ENCODE measurements around the gene EEIG2. TPM values are rescaled to one million over a fixed set of nuclear protein-coding genes. Genes with fewer than 3 reads are reported as not detected.
A peak's percentile ranks its signal among the peaks of the same experiment; 100 is the strongest.
"Not testable (repeated sequence)": the region's sequence is repeated elsewhere in the genome, so short reads cannot be mapped to it uniquely, and the experiment has no call there.

EEIG2 gene
- total RNA-seq, 1 donor from 2014 or later, result 5.1 TPM

- intact Hi-C loops (cut with DNase I), result no loop called here
- DNase-seq (no peak), ATAC-seq (ENCODE audit: poor library complexity) (no peak)
These were observed 21.9 kb upstream of the EEIG2 start for GRCh38 chr1:108537976-108538375.

DNA sequence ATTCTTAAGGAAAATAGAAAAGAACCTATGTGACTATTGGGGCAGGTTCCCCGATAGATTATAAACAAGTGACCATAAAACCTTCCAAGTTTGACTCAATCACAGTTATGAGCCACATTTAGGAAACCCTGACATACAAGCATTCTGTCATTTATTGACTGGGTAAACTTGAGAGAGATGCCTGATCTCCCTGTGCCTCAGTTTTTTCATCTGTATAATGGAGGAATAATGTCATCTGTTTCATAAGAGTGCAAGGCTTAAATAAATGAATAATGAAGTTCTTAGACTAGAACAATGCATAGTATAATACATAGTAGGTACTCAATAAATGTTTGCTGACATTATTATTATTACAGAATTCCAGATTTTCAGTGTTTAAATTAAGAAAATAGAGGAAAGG lies 18.9 kb upstream of the EEIG2 start:
- intact Hi-C loops (cut with DNase I), result no loop called here
- ATAC-seq (ENCODE audit: poor library complexity), result no peak
- DNase-seq, result no peak

GRCh38 chr1:108541861-108542260 lies 18.0 kb upstream of the EEIG2 start:
- ATAC-seq (ENCODE audit: poor library complexity), result no peak
- intact Hi-C loops (cut with DNase I), result no loop called here
- no peak for DNase-seq

GRCh38 chr1:108547493-108547892 lies 12.4 kb upstream of the EEIG2 start:
- intact Hi-C loops (cut with DNase I); ATAC-seq (ENCODE audit: poor library complexity); DNase-seq: not testable (repeated sequence)

DNA sequence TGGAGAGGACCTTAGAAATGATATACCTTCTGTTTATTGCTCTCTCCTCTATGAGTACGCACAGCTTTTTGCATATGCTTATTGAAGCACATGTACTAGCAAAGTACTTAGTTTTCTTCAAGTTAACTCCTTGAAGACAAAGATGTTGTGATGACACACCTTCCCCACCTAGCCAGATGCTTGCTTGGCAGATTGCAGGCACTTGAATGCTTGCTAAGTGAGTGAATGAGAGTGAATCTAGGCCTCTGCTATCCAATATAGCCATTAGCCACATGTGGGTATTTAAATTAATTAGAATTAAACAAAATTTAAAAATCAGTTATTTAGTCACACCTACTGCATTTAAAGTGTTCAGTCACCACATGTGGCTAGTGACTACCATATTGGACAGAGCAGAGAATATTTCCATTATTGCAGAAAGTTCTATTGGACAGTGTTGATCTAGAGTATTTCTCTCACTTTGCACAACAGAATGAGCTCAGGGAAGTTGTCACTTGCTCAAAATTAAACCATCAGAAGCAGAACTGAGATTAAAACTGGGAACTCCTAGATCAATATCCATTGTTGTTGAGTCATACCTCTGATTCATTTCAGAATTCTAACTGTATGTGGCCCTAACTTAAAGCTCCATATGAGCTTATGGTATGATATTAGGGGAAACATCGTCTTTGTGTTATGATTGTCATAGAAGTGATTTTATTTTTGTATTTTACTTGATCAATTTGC lies 8.6 kb upstream of the EEIG2 start:
- DNase-seq, result no peak
- intact Hi-C loops (cut with DNase I), result no loop called here

DNA sequence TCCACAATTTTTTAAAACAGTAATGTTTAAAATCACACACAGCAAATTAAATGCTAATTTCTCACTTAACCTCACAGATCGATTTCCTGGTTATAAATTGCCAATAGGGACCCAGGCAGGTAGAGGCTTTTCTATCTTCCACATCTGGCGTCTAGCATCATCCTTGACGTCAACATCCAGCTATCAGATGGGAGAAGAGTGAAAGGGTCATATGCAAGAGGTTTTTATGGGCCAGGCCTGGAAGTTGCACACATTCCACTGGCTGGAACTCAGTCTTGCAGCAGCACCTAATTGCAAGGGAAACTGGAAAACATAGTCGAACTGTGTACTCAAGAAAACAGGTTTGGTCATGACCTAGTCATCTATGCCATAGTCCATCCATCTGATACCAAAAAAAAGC lies 6.0 kb upstream of the EEIG2 start:
- intact Hi-C loops (cut with DNase I), result no loop called here
- ATAC-seq (ENCODE audit: poor library complexity), result no peak
- no peak for DNase-seq

More for the DNA sequence above, 8.6 kb upstream of the EEIG2 start:
- ATAC-seq (ENCODE audit: poor library complexity), result no peak

DNA sequence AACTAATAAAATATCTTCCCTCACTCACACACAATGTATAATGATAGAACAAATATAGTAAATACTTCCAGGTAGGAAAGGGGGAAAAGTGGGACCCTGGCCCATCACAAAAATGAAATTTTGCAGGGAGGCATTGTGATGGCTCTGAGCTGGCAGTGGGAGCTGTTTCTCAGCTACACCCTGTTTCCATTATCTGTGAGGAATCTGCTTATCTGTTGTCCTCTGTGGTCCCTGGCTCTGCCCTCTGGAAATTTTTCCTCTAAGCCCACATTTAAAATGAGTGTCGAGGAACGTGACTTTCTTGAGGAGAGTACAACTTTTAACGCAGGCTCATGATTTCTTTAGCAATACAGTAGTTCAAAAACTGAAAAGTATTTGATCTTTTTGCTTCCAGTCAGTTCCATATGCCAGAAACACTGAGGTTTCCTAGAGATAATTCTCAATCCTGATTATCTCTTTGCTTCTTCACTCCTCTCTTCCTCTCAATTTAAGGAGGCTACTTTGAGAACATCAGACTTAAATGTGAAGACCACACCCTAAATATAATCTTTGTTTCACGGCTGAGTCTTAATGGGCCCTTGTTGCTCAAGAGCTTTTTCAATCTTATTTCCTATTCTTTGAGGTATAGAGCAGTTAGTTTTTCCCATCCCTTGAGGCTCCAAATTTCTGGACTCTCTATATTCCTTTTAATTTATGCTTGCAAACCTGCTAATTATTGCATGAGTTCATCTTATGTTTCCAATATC lies 5.0 kb upstream of the EEIG2 start:
- ATAC-seq (ENCODE audit: poor library complexity), result no peak
- intact Hi-C loops (cut with DNase I), result loop anchor here (5.0 kb wide), 1 partner anchor 37 kb away; no protein-coding TSS in a partner anchor
- no peak for DNase-seq

GRCh38 chr1:108556066-108556465 lies 3.8 kb upstream of the EEIG2 start:
- intact Hi-C loops (cut with DNase I), result loop anchor here (5.0 kb wide), 1 partner anchor 36 kb away; no protein-coding TSS in a partner anchor
- no peak for DNase-seq

GRCh38 chr1:108556499-108556898 lies 3.4 kb upstream of the EEIG2 start:
- DNase-seq (no peak), ATAC-seq (ENCODE audit: poor library complexity) (no peak)
- intact Hi-C loops (cut with DNase I), result loop anchor here (5.0 kb wide), 1 partner anchor 36 kb away; no protein-coding TSS in a partner anchor

More at GRCh38 chr1:108556066-108556465, 3.8 kb upstream of the EEIG2 start:
- no peak for ATAC-seq (ENCODE audit: poor library complexity)

DNA sequence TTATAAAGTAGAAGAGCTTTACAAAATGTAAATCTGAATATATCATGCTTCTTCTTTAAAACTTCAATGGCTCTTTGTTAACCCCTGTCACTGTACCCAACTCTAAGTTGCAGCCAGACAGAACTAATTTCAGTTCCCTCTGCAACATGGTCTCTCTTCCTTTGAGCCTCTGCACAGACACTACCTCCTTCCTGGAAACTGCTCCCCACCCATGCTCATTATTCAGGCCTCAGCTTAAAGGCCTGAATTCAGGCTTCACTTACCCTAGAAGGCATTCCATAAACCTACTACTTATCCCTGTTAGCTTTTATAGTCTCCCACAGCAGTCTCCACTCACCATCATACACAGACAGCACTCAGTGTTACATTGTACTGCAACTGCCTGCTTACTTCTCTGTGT lies 2.6 kb upstream of the EEIG2 start:
- ATAC-seq (ENCODE audit: poor library complexity) (no peak), DNase-seq (no peak)
- intact Hi-C loops (cut with DNase I), result loop anchor here (5.0 kb wide), 1 partner anchor 35 kb away; no protein-coding TSS in a partner anchor

GRCh38 chr1:108560189-108560873 lies 431 bp downstream of the EEIG2 start:
- intact Hi-C loops (cut with DNase I), result no loop called here
- ATAC-seq (ENCODE audit: poor library complexity), result peak; percentile 45
- peak; percentile 65 for DNase-seq

GRCh38 chr1:108560874-108561459 lies 1.1 kb downstream of the EEIG2 start:
- intact Hi-C loops (cut with DNase I), result no loop called here
- ATAC-seq (ENCODE audit: poor library complexity), result peak; percentile 52

DNA sequence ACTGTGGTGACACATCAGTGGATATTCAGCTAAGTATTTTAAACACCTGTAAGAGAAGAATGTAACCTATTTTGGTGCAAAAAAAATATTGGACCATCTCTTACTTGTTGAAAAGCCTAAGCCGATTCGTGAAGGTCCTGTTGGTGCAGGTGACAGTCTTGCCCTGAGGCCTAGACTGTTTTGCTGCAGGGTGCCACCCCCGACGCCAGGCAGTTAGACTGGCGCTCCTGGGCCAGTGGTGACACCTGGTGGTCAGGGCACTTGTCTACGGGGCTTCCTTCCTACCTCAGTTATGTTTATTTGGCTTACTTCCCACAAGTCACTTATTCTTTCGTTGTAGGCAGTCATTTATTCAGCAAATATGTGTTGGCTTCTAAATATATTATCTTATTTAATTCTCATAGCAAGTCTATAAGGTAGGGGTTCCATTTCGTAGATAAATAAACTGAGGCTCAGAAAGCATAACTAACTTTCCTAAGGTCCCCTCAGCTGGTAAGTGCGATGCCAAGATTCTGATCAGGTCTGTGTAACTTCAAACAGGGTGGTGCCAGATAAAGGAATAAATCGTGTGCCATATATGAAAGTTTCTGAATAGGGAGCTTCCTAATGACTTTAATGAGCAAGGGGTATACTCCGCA lies 1.9 kb downstream of the EEIG2 start:
- ATAC-seq (ENCODE audit: poor library complexity) (no peak), DNase-seq (peak; percentile 73)
- intact Hi-C loops (cut with DNase I), result no loop called here

More at GRCh38 chr1:108560874-108561459, 1.1 kb downstream of the EEIG2 start:
- DNase-seq, result peak; percentile 65

DNA sequence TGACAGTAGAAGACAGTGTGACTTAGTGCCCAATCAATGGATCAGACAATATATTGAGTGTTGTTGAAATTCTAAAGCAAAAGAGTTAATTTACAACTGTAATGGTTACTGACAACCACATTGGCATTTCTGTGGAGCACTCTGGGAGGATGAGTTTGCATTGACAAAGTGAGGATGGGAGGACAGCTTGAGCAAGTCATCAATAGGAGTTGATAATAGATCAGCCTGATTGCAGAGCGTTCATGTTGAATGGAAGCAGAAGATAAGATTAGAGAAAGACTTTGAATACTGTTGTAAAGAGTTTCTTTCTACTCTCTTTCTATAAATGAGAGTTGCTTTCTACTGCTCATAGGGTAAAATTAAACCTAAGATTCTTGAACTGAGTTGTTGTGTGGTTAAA lies 3.9 kb downstream of the EEIG2 start:
- intact Hi-C loops (cut with DNase I), result no loop called here
- DNase-seq (no peak), ATAC-seq (ENCODE audit: poor library complexity) (no peak)

DNA sequence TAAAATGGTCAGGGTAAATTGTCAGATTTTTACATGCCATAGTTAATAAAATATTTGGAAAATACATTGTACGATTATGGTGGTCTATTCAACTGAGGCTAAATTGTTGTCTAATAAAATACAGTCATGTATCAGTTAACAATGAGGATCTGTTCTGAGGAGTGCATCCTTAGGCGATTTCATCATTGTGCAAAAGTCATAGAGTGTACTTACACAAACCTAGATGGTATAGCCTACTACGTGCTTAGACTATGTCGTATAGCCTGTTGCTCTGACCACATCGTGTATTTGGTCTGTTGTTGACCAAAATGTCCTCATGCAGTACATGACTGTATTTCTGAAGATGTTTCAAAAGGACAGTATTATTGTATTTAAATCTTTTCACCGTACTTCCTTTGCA lies 5.2 kb downstream of the EEIG2 start:
- DNase-seq, result no peak
- intact Hi-C loops (cut with DNase I), result no loop called here
- ATAC-seq (ENCODE audit: poor library complexity), result no peak

DNA sequence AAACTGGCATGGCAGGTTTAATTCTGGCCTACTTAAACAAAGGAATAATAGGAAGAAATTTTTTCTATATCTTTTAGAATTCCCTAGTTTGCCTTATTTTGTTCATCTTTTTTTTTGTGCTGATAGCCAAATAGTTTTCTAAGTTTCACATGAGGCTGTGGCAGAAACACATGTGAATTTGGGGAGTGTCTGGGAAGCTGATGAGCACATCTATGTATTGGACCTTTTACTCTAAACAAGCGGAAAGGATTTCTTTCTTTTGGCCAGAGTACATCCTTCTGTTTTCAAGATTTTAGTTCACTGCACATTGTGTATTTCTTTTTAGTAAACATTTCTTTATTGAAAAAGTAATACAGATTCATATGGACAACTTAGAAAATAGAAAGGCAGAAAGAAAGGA lies 5.6 kb downstream of the EEIG2 start:
- DNase-seq, result no peak
- no peak for ATAC-seq (ENCODE audit: poor library complexity)
- intact Hi-C loops (cut with DNase I), result no loop called here

GRCh38 chr1:108568589-108568988 lies 8.7 kb downstream of the EEIG2 start:
- intact Hi-C loops (cut with DNase I), result no loop called here
- ATAC-seq (ENCODE audit: poor library complexity) (no peak), DNase-seq (no peak)

- ATAC-seq (ENCODE audit: poor library complexity) (no peak), DNase-seq (no peak)
- intact Hi-C loops (cut with DNase I), result no loop called here
These were observed 9.3 kb downstream of the EEIG2 start for GRCh38 chr1:108569097-108569728.
